Neuron (in vitro differentiated cells): Measurements from ENCODE around the gene LY6G6C.

ENCODE experiments used
- H2AFZ ChIP-seq: one replicate; pipeline ENCODE4 v1.6.1; 2013; ENCODE audit warnings: low read depth, mild to moderate bottlenecking, inconsistent platforms, low read length, moderate library complexity
- H3K27me3 ChIP-seq: one replicate; pipeline ENCODE4 v1.6.1; 2013; ENCODE audit warnings: low read length; ENCODE audit not compliant: insufficient read depth
- H3K36me3 ChIP-seq: one replicate; pipeline ENCODE4 v1.6.1; 2013; ENCODE audit warnings: low read length; ENCODE audit not compliant: insufficient read depth
- H3K4me1 ChIP-seq: one replicate; pipeline ENCODE4 v1.6.1; 2013; ENCODE audit warnings: low read length; ENCODE audit not compliant: insufficient read depth
- H3K4me3 ChIP-seq: 2 replicates; pipeline ENCODE4 v1.5.1; 2013; ENCODE audit warnings: mild to moderate bottlenecking, low read length, moderate library complexity
- H3K9me3 ChIP-seq: one replicate; pipeline ENCODE4 v1.6.1; 2013; ENCODE audit warnings: low read length

Gene LY6G6C

GRCh38 chr6:31737991-31738979 lies 16.7 kb upstream of the LY6G6C start:
- H3K4me3 ChIP-seq: peak overlapping the region; percentile 32
- no peaks in the 10 kb centered on the region for H3K9me3 ChIP-seq
- peaks cover 51% of the 10 kb centered on the region for H3K4me1 ChIP-seq
- no peaks in the 10 kb centered on the region for H3K27me3 ChIP-seq
- no peak overlapping the region for H2AFZ ChIP-seq
- peaks cover 30% of the 10 kb centered on the region for H3K36me3 ChIP-seq

DNA sequence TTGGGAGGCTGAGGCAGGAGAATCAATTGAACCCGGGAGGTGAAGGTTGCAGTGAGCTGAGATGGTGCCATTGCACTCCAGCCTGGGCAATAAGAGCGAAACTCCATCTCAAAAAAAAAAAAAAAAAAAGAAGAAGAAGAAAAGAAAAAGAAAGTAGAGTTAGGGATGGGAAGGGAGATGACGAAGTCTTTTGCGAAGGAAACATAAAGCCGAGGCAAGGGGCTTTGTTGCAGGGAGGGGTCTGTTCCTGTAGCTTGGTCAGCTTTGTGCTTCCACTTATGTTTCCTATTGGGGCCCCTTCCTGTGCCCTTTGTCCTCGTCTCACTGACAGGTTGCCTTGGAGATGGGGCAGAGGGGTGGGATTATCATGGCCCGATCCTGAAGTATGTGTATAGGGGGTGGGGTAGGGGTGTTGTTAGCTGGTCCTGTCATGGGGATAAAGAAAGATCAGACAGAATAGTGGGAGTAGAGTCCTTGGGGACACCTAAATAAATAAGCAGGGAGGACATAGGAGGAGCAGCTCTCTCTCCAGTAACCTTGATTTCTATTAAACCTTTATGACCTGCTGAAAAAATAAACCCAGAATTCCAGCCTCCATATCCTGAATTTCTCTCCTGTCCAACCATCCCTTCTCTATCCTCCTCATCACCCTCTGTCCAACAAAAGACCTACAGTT lies 15.9 kb upstream of the LY6G6C start:
- Histone ChIP-seq H3K4me3 (peak overlapping the region; percentile 85), H3K9me3 (no peaks in the 10 kb centered on the region), H3K4me1 (peaks cover 51% of the 10 kb centered on the region), H2AFZ (no peak overlapping the region), H3K36me3 (peaks cover 26% of the 10 kb centered on the region), H3K27me3 (no peaks in the 10 kb centered on the region)

- Histone ChIP-seq H3K4me1 (peaks cover 51% of the 10 kb centered on the region), H3K27me3 (no peaks in the 10 kb centered on the region), H3K4me3 (peak overlapping the region; percentile 85), H2AFZ (peak overlapping the region; percentile 5), H3K9me3 (no peaks in the 10 kb centered on the region), H3K36me3 (peaks cover 27% of the 10 kb centered on the region)
These were observed 15.3 kb upstream of the LY6G6C start for GRCh38 chr6:31736768-31737314.

- peak within 1 kb of the TSS; percentile 5 for H2AFZ ChIP-seq
- H3K27me3 ChIP-seq: no peaks in the 10 kb centered on the region
- H3K9me3 ChIP-seq: no peaks in the 10 kb centered on the region
- H3K4me3 ChIP-seq: peak within 1 kb of the TSS; percentile 85
- H3K36me3 ChIP-seq: peaks cover 26% of the 10 kb centered on the region
- H3K4me1 ChIP-seq: peaks cover 51% of the 10 kb centered on the region
These were observed 14.6 kb upstream of the LY6G6C start, which contains the start of gene CLIC1 for GRCh38 chr6:31736021-31736767. Gene CLIC1 (minus strand): TSS chr6:31736530. CDS start chr6:31736300, 230 bp downstream.

GRCh38 chr6:31734821-31735406 lies 13.4 kb upstream of the LY6G6C start:
- Histone ChIP-seq H3K9me3 (no peaks in the 10 kb centered on the region), H2AFZ (no peak overlapping the region), H3K4me3 (peak overlapping the region; percentile 85)

DNA sequence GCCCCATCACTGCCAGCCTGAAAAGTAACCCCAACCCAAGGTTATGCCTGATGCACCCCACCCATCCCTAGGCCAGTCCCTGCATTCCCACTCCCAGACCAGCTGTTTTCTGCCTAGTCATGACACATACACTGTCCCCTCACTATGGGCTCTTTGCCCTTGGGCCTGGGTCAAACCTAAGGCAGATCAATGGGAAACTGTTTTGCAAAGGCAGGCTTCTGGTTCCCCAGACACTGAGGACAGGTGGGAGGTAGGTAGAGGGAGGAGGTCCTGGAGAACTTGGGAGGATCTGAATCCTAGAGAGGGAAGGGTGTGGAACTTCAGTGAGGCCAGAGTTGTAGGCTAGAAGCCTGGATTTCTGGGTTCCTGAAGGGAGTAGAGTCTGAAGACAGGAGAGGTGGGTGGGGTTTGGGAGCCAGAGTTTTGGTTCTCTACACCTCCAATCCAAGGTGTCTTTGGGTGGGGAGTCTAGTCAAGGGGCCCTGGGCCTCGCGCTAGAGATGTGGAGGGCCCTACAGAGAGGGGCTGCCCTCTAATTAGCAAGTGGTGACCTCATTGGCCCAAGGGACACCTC lies 12.8 kb upstream of the LY6G6C start:
- Histone ChIP-seq H2AFZ (no peak overlapping the region), H3K9me3 (no peaks in the 10 kb centered on the region), H3K4me3 (peak overlapping the region; percentile 85), H3K4me1 (peaks cover 51% of the 10 kb centered on the region), H3K36me3 (peaks cover 29% of the 10 kb centered on the region), H3K27me3 (no peaks in the 10 kb centered on the region)

More at GRCh38 chr6:31734821-31735406, 13.4 kb upstream of the LY6G6C start:
- H3K4me1 ChIP-seq: peaks cover 54% of the 10 kb centered on the region
- no peaks in the 10 kb centered on the region for H3K27me3 ChIP-seq
- H3K36me3 ChIP-seq: peaks cover 29% of the 10 kb centered on the region

GRCh38 chr6:31733734-31734133 lies 12.2 kb upstream of the LY6G6C start:
- H3K36me3 ChIP-seq: peaks cover 29% of the 10 kb centered on the region
- no peak overlapping the region for H2AFZ ChIP-seq
- no peak overlapping the region for H3K4me3 ChIP-seq
- peaks cover 51% of the 10 kb centered on the region for H3K4me1 ChIP-seq
- no peaks in the 10 kb centered on the region for H3K27me3 ChIP-seq
- H3K9me3 ChIP-seq: no peaks in the 10 kb centered on the region

DNA sequence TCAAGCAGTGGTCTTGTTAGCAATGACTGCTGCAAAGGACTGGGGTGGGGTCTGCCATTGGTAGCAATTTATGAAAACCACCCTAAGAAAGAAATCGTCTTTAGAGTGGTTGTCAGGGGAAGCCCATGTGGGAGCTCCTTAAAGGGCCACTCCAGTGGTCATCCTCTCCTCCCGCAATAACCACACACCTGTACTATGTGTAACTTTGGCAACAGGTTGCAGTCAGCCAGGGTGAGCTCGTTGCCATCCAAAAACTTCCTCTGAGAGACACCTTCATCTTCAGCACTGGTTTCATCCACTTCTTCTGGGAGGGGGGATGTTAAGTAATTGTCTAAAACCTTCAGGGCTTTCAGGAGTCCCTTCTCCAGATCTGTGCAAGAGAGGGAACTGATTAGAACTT lies 10.5 kb upstream of the LY6G6C start:
- no peaks in the 10 kb centered on the region for H3K27me3 ChIP-seq
- H3K36me3 ChIP-seq: peaks cover 44% of the 10 kb centered on the region
- H3K4me1 ChIP-seq: peaks cover 38% of the 10 kb centered on the region
- H3K4me3 ChIP-seq: no peak overlapping the region
- H2AFZ ChIP-seq: no peak overlapping the region
- no peaks in the 10 kb centered on the region for H3K9me3 ChIP-seq

GRCh38 chr6:31730631-31731086 lies 9.1 kb upstream of the LY6G6C start:
- H3K36me3 ChIP-seq: peaks cover 57% of the 10 kb centered on the region
- H2AFZ ChIP-seq: no peak overlapping the region
- peak overlapping the region; percentile 87 for H3K4me3 ChIP-seq
- no peaks in the 10 kb centered on the region for H3K27me3 ChIP-seq
- H3K4me1 ChIP-seq: peaks cover 30% of the 10 kb centered on the region
- no peaks in the 10 kb centered on the region for H3K9me3 ChIP-seq

- Histone ChIP-seq H3K36me3 (peaks cover 59% of the 10 kb centered on the region), H3K4me1 (peaks cover 27% of the 10 kb centered on the region), H3K27me3 (no peaks in the 10 kb centered on the region), H3K4me3 (peak overlapping the region; percentile 87), H2AFZ (no peak overlapping the region), H3K9me3 (no peaks in the 10 kb centered on the region)
These were observed 8.6 kb upstream of the LY6G6C start for GRCh38 chr6:31729979-31730630.

DNA sequence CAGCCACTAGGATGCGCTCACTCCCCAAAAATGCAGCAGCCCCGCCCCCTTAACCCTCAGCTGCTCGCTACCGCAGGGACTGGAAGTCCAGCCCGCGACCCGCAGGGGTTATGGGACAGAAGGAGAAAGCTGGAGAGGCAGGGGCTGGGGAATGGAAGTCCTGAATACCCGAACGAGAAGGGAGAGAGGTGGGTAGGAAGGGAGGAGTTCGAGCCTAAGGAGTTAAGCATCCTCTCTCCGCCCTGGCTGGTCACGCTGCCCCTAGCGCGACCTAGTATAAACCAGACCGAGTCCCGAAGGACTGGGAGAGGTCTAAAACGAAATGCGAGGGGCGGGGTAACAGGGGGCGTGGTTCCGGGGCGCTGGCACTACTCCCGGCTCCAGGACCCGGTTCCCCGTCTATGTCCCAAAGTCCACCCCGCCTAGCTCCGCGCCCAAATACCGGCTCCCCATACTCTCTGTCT lies 8.0 kb upstream of the LY6G6C start:
- H3K36me3 ChIP-seq: peaks cover 60% of the 10 kb centered on the region
- peaks cover 22% of the 10 kb centered on the region for H3K4me1 ChIP-seq
- H3K9me3 ChIP-seq: no peaks in the 10 kb centered on the region
- no peak overlapping the region for H2AFZ ChIP-seq
- peak overlapping the region; percentile 87 for H3K4me3 ChIP-seq
- H3K27me3 ChIP-seq: no peaks in the 10 kb centered on the region
